ENCODE data around the gene CPED1.

DNA sequence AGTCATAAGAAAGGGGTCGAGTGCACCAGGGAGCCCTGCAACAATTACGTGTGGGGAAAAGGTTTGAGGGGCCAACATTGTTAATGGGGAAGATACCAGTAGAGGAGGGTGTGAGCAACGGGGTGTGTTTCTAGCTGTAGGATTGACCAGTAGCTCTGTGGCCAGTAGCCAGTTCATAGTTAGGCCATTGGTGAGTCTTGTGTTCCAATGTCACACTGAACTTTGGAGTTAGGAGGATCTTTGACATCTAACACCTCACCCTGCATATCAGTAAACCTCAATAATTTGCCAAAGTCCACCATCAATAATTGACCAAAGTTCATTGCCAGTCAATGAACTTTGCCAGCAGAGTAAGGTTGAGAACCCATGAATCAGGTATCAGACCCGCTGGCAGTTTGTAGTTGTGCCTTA is 168.8 kb downstream of the CPED1 start:
- TF ChIP-seq CTCF (IDR thresholded peaks at IDR 0.05) = no peak
- no peak for TF ChIP-seq POLR2A (IDR thresholded peaks at IDR 0.05)
